ENCODE data around the gene HDAC9. TPM values are rescaled to one million over a fixed set of nuclear protein-coding genes. Genes with fewer than 3 reads are reported as not detected.

The HDAC9 gene
- polyA plus RNA-seq, 1 of the 3 experiments (the other 2 are of a cell fraction): 11.6 TPM

- TF ChIP-seq, protein P1, sequence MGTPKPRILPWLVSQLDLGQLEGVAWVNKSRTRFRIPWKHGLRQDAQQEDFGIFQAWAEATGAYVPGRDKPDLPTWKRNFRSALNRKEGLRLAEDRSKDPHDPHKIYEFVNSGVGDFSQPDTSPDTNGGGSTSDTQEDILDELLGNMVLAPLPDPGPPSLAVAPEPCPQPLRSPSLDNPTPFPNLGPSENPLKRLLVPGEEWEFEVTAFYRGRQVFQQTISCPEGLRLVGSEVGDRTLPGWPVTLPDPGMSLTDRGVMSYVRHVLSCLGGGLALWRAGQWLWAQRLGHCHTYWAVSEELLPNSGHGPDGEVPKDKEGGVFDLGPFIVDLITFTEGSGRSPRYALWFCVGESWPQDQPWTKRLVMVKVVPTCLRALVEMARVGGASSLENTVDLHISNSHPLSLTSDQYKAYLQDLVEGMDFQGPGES (IDR thresholded peaks at IDR 0.05; ENCODE audit: low read depth, low read length): no peak
Observed at GRCh38 chr7:18675579-18675978, 180.0 kb downstream of the HDAC9 start (continued).

- Histone ChIP-seq H2AFZ (ENCODE audit: low read depth) (no peak overlapping the region), H4K20me1 (ENCODE audit: insufficient read depth) (no peaks in the 10 kb centered on the region), H3K27ac (ENCODE audit: low read depth in 2 of 2, low read length in 1 of 2) (no peak overlapping the region), H3K9me3 (no peaks in the 10 kb centered on the region), H3K4me1 (ENCODE audit: control insufficient read depth in 1 of 2, insufficient read depth in 2 of 2, low read depth in 1 of 2, low read length in 1 of 2) (peaks cover 4 to 10% of the 10 kb centered on the region in 2 experiments; a peak in 3 of 4 replicates), H3K79me2 (ENCODE audit: insufficient read depth) (no peaks in the 10 kb centered on the region), H3K9ac (no peak overlapping the region), H3K4me3 (ENCODE audit: low read depth in 2 of 2, low read length in 1 of 2) (no peak overlapping the region), H3K36me3 (replicated peaks in 1 of 2; ENCODE audit: control insufficient read depth in 1 of 2, insufficient read depth in 2 of 2, low read length in 1 of 2) (peaks cover 20 to 36% of the 10 kb centered on the region in 2 experiments), H3K9me2 (no peaks in the 10 kb centered on the region; the same call in 1 of the 2 replicates), H3K4me2 (no peak overlapping the region), H3F3A (replicated peaks; ENCODE audit: insufficient read depth) (peaks cover 4% of the 10 kb centered on the region), H3K27me3 (ENCODE audit: insufficient read depth) (no peaks in the 10 kb centered on the region)
- no peak for TF ChIP-seq FOSL2 (IDR thresholded peaks at IDR 0.05; ENCODE audit: borderline replicate concordance, low read depth)
- TF ChIP-seq, protein P1 (IDR thresholded peaks at IDR 0.05; ENCODE audit: low read depth, low read length): no peak
- TF ChIP-seq POLR2AphosphoS5 (IDR thresholded peaks at IDR 0.05; ENCODE audit: low read depth, low read length): no peak
- no peak for TF ChIP-seq TAF1 (IDR thresholded peaks at IDR 0.05; ENCODE audit: borderline replicate concordance, low read depth, low read length)
- TF ChIP-seq YY1 (IDR thresholded peaks at IDR 0.05; ENCODE audit: low read depth): no peak
- no peak for TF ChIP-seq TEAD4 (IDR thresholded peaks at IDR 0.05; ENCODE audit: borderline replicate concordance, insufficient read depth)
- TF ChIP-seq, protein P2, sequence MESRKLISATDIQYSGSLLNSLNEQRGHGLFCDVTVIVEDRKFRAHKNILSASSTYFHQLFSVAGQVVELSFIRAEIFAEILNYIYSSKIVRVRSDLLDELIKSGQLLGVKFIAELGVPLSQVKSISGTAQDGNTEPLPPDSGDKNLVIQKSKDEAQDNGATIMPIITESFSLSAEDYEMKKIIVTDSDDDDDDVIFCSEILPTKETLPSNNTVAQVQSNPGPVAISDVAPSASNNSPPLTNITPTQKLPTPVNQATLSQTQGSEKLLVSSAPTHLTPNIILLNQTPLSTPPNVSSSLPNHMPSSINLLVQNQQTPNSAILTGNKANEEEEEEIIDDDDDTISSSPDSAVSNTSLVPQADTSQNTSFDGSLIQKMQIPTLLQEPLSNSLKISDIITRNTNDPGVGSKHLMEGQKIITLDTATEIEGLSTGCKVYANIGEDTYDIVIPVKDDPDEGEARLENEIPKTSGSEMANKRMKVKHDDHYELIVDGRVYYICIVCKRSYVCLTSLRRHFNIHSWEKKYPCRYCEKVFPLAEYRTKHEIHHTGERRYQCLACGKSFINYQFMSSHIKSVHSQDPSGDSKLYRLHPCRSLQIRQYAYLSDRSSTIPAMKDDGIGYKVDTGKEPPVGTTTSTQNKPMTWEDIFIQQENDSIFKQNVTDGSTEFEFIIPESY (IDR thresholded peaks at IDR 0.05; ENCODE audit: borderline replicate concordance, low read depth): no peak
- no peak for TF ChIP-seq FOXJ3 (CRISPR knock-in tag; IDR thresholded peaks at IDR 0.05)
- TF ChIP-seq USF1 (IDR thresholded peaks at IDR 0.05; ENCODE audit: borderline replicate concordance, low read depth): no peak
- TF ChIP-seq ELF1 (IDR thresholded peaks at IDR 0.05): no peak
- no peak for TF ChIP-seq PBX3 (IDR thresholded peaks at IDR 0.05)
- no peak for TF ChIP-seq SIN3A (IDR thresholded peaks at IDR 0.05; ENCODE audit: borderline replicate concordance, low read depth, low read length)
- TF ChIP-seq MAX (IDR thresholded peaks at IDR 0.05; ENCODE audit: low read depth): no peak
- TF ChIP-seq FOXM1 (IDR thresholded peaks at IDR 0.05; ENCODE audit: low read depth): no peak
- no peak for TF ChIP-seq RXRA (IDR thresholded peaks at IDR 0.05; ENCODE audit: borderline replicate concordance, low read depth)
- no peak for TF ChIP-seq GABPA (IDR thresholded peaks at IDR 0.05; ENCODE audit: low read depth)
- DNase-seq: no peak
- ChIA-PET POLR2A (no interaction called here), CTCF (interaction anchor here (1.0 kb wide), 1 partner anchor 13 kb away, joined by 3 read pairs; no protein-coding TSS in a partner anchor)
- whole genome bisulfite sequencing (ENCODE audit: low lambda C conversion rate): 93% methylated on average over 1 of the region's 1 CpG
Observed at GRCh38 chr7:18679261-18679660, 183.7 kb downstream of the HDAC9 start.

All from SK-N-SH (cell line).